H1 (cell line): ENCODE measurements around the gene TMPRSS3. TPM values are rescaled to one million over a fixed set of nuclear protein-coding genes. Genes with fewer than 3 reads are reported as not detected.
A peak's percentile ranks its signal among the peaks of the same experiment; 100 is the strongest.

Source experiments
- CTCF ChIA-PET: fragments of 300-600 bp; sonication (Branson Sonifier 250); formaldehyde crosslinking; loops from one replicate; lab custom pipeline; 2021; ENCODE audit not compliant: partially characterized antibody; lab: Charles Lee
- POLR2A ChIA-PET: fragments of 300-600 bp; sonication (Branson Sonifier 250); formaldehyde crosslinking; loops from one replicate; lab custom pipeline; 2021; ENCODE audit warnings: inconsistent platforms; ENCODE audit not compliant: partially characterized antibody; lab: Charles Lee
- DNase-seq, 2 experiments: peaks; one replicate each; pipeline versions ENCODE4 v3.0.0 to v3.0.0-alpha.2; 2010 to 2022; ENCODE audit warnings: low spot score in 2 of 2, low read depth in 1 of 2, mixed read lengths in 1 of 2
- FAIRE-seq: peaks from 2 replicates; lab custom pipeline; 2011; peaks lifted over from hg19 to GRCh38; lab: Jason Lieb, UNC
- H2AFZ ChIP-seq: 2 replicates; pipeline ENCODE4 v1.8.1; 2012; ENCODE audit warnings: low read length, inconsistent platforms
- H2AK5ac ChIP-seq: 2 replicates; pipeline ENCODE4 v1.6.1; 2013; ENCODE audit warnings: low read depth, low read length
- H2BK120ac ChIP-seq: replicated peaks from 2 replicates; pipeline ENCODE3; 2013; ENCODE audit warnings: low read depth, low read length, inconsistent platforms
- H2BK12ac ChIP-seq: 2 replicates; pipeline ENCODE4 v1.6.1; 2013; ENCODE audit warnings: low read depth, low read length
- H2BK15ac ChIP-seq: 2 replicates; pipeline ENCODE4 v1.6.1; 2013; ENCODE audit warnings: low read length
- H2BK20ac ChIP-seq: 2 replicates; pipeline ENCODE4 v1.6.1; 2013; ENCODE audit warnings: low read length
- H2BK5ac ChIP-seq: 2 replicates; pipeline ENCODE4 v1.6.1; 2013; ENCODE audit warnings: low read depth, low read length
- H3K14ac ChIP-seq: 2 replicates; pipeline ENCODE4 v1.6.1; 2013; ENCODE audit warnings: inconsistent platforms; ENCODE audit not compliant: insufficient read length
- H3K18ac ChIP-seq: 2 replicates; pipeline ENCODE4 v1.6.1; 2013; ENCODE audit warnings: low read length; ENCODE audit errors: extremely low read depth
- H3K23ac ChIP-seq: 2 replicates; pipeline ENCODE4 v1.6.1; 2013; ENCODE audit warnings: inconsistent platforms; ENCODE audit not compliant: insufficient read length
- H3K23me2 ChIP-seq: 2 replicates; pipeline ENCODE4 v1.6.1; 2013; ENCODE audit warnings: low read depth, low read length
- H3K27ac ChIP-seq: 2 replicates; pipeline ENCODE4 v1.6.1; 2011; ENCODE audit warnings: low read depth, low read length, inconsistent platforms
- H3K27me3 ChIP-seq, 4 experiments: replicated peaks in 1 of 4; 1 replicate in 1 of 4; 2 replicates in 3 of 4; pipeline versions ENCODE4 v1.6.1 to v1.8.1; 2011 to 2013; ENCODE audit warnings: low read length in 3 of 4, mild to moderate bottlenecking in 3 of 4, inconsistent platforms in 2 of 4, mixed read lengths in 2 of 4, moderate library complexity in 1 of 4; ENCODE audit not compliant: control insufficient read depth in 3 of 4, insufficient read depth in 3 of 4; ENCODE audit errors: extremely low read depth in 1 of 4
- H3K36me3 ChIP-seq, 4 experiments: 2 replicates each; pipeline versions ENCODE4 v1.6.1 to v1.8.1; 2011 to 2013; ENCODE audit warnings: mild to moderate bottlenecking in 4 of 4, low read length in 3 of 4, moderate library complexity in 2 of 4, control low read depth in 1 of 4, inconsistent platforms in 1 of 4; ENCODE audit not compliant: insufficient read depth in 4 of 4, control insufficient read depth in 2 of 4
- H3K4ac ChIP-seq: replicated peaks from 2 replicates; pipeline ENCODE3; 2013; ENCODE audit warnings: low read length, low read depth, mixed read lengths, inconsistent platforms; ENCODE audit not compliant: insufficient read length
- H3K4me1 ChIP-seq, 4 experiments: replicated peaks in 1 of 4; 1 replicate in 1 of 4; 2 replicates in 3 of 4; pipeline versions ENCODE4 v1.6.1 to v1.8.1; 2011 to 2013; ENCODE audit warnings: low read length in 3 of 4, inconsistent platforms in 2 of 4, mixed read lengths in 1 of 4; ENCODE audit not compliant: insufficient read depth in 4 of 4, control insufficient read depth in 3 of 4
- H3K4me2 ChIP-seq, 2 experiments: 2 replicates each; pipeline versions ENCODE4 v1.6.1 to v1.8.1; 2011 to 2013; ENCODE audit warnings: low read depth in 2 of 2, low read length in 2 of 2, control low read depth in 1 of 2, inconsistent platforms in 1 of 2, mild to moderate bottlenecking in 1 of 2; ENCODE audit not compliant: insufficient read depth in 1 of 2
- H3K4me3 ChIP-seq, 4 experiments: fragments of 200-600, 300-600 bp in 1 of 4; sonication (generic), shearing (Covaris generic), sonication (Bioruptor Twin) in 1 of 4; 2 replicates each; pipeline versions ENCODE4 v1.5.1 to v1.8.1; 2011 to 2016; ENCODE audit warnings: low read length in 4 of 4, low read depth in 3 of 4, control low read depth in 2 of 4, inconsistent platforms in 2 of 4, mild to moderate bottlenecking in 2 of 4, mixed read lengths in 1 of 4, moderate library complexity in 1 of 4; ENCODE audit not compliant: insufficient read depth in 2 of 4; ENCODE audit errors: extremely low read depth in 1 of 4
- H3K56ac ChIP-seq: replicated peaks from 2 replicates; pipeline ENCODE3; 2013; ENCODE audit warnings: low read depth, mild to moderate bottlenecking, mixed read lengths, low read length, inconsistent platforms; ENCODE audit not compliant: insufficient read length
- H3K79me1 ChIP-seq: 2 replicates; pipeline ENCODE4 v1.6.1; 2013; ENCODE audit warnings: low read depth, low read length, control low read depth
- H3K79me2 ChIP-seq, 2 experiments: 2 replicates each; pipeline versions ENCODE4 v1.6.1 to v1.8.1; 2012 to 2013; ENCODE audit warnings: low read length in 2 of 2, mild to moderate bottlenecking in 2 of 2, inconsistent platforms in 1 of 2; ENCODE audit not compliant: insufficient read depth in 2 of 2, control insufficient read depth in 1 of 2
- H3K9ac ChIP-seq, 4 experiments: replicated peaks in 1 of 4; 1 replicate in 1 of 4; 2 replicates in 3 of 4; pipeline versions ENCODE4 v1.6.1 to v1.8.1; 2011 to 2013; ENCODE audit warnings: low read depth in 3 of 4, low read length in 3 of 4, control low read depth in 2 of 4, mild to moderate bottlenecking in 2 of 4, moderate library complexity in 2 of 4, inconsistent platforms in 1 of 4; ENCODE audit errors: extremely low read depth in 1 of 4
- H3K9me3 ChIP-seq, 2 experiments: 2 replicates each; pipeline versions ENCODE4 v1.6.1 to v1.8.1; 2012 to 2013; ENCODE audit warnings: mild to moderate bottlenecking in 2 of 2, moderate library complexity in 2 of 2, control low read depth in 1 of 2, inconsistent platforms in 1 of 2, low read depth in 1 of 2, low read length in 1 of 2, mixed read lengths in 1 of 2; ENCODE audit not compliant: insufficient read depth in 2 of 2
- H4K20me1 ChIP-seq, 2 experiments: replicated peaks in 1 of 2; 2 replicates each; pipeline versions ENCODE3 to v1.8.1; 2011 to 2013; ENCODE audit warnings: inconsistent platforms in 2 of 2, low read length in 2 of 2, mild to moderate bottlenecking in 1 of 2; ENCODE audit not compliant: insufficient read depth in 2 of 2, control insufficient read depth in 1 of 2
- H4K5ac ChIP-seq: 2 replicates; pipeline ENCODE4 v1.6.1; 2013; ENCODE audit warnings: low read length, low read depth, mixed read lengths, inconsistent platforms; ENCODE audit not compliant: insufficient read length
- H4K8ac ChIP-seq: 2 replicates; pipeline ENCODE4 v1.8.0; 2013; ENCODE audit warnings: mild to moderate bottlenecking, moderate library complexity, low read length, inconsistent platforms; ENCODE audit not compliant: insufficient read depth; ENCODE audit errors: extremely low read depth
- H4K91ac ChIP-seq: replicated peaks from 2 replicates; pipeline ENCODE3; 2013; ENCODE audit warnings: low read length, mixed read lengths, inconsistent platforms; ENCODE audit not compliant: insufficient read length
- BRCA1 ChIP-seq: IDR thresholded peaks from 2 replicates; pipeline ENCODE4 v1.6.1; 2012; ENCODE audit warnings: low read depth, low read length, improper control_type of control experiment
- KDM4A ChIP-seq: IDR thresholded peaks from one replicate; pipeline ENCODE4 v1.7.1; 2012; ENCODE audit warnings: low read depth, mild to moderate bottlenecking, moderate library complexity, low read length, inconsistent platforms; ENCODE audit not compliant: severe bottlenecking
- WGBS, 2 experiments: shearing (Covaris generic) in 1 of 2; methylation state at CpG; one replicate each; pipeline versions ENCODE4 v1.1.6 to v1.1.7; 2013 to 2015; ENCODE audit warnings: low lambda C conversion rate in 2 of 2, mixed read lengths in 2 of 2, inconsistent platforms in 1 of 2, low coverage in 1 of 2, missing lambda C conversion rate in 1 of 2; ENCODE audit not compliant: insufficient replicate concordance in 2 of 2, insufficient coverage in 1 of 2, insufficient read length in 1 of 2; ENCODE audit errors: extremely low coverage in 1 of 2, missing lambda C conversion rate in 1 of 2; 5-methylcytosine and 5-hydroxymethylcytosine counted together
- polyA plus RNA-seq, 7 experiments: library from polyadenylated mRNA; depleted of rRNA in 3 of 7; stranded (reverse) in 5 of 7; unstranded in 2 of 7; fragments of >200 nt in 5 of 7; fragments of 200-250 nt in 2 of 7; gene quantifications; 1 replicate in 5 of 7; 2 replicates in 1 of 7; 4 replicates in 1 of 7; pipeline versions ENCODE4 v1.2.1 to v1.2.3, GENCODE V29; 2011 to 2013; ENCODE audit warnings: missing spikeins in 2 of 7, mixed read lengths in 2 of 7
- total RNA-seq: library from RNA; stranded (reverse); fragmentation: NEBNext Ultra II Directional; extraction: Animal tissue kit (Norgen Biotek cat#: 25700); gene quantifications from 2 replicates; pipeline ENCODE4 v1.2.1, GENCODE V29; 2021

Gene TMPRSS3
- total and polyA plus RNA-seq, 2 of the 8 experiments (the other 6 are each of a cell fraction or from before 2014, with no cell fraction given), result 0.38 TPM; not detected in 1

GRCh38 chr21:42349420-42350317 lies 46.2 kb downstream of the TMPRSS3 start:
- Histone ChIP-seq H2BK20ac (no peak overlapping the region), H2BK15ac (no peak overlapping the region), H2AFZ (no peak overlapping the region), H3K18ac (no peak overlapping the region), H2BK5ac (no peak overlapping the region), H2BK120ac (no peak overlapping the region), H3K36me3 (no peaks in the 10 kb centered on the region), H3K14ac (no peak overlapping the region), H3K4me3 (no peak overlapping the region), H3K27ac (no peak overlapping the region), H2AK5ac (no peak overlapping the region), H4K91ac (no peak overlapping the region), H4K20me1 (no peaks in the 10 kb centered on the region), H4K5ac (no peak overlapping the region), H3K23ac (no peak overlapping the region), H4K8ac (no peak overlapping the region), H2BK12ac (no peak overlapping the region), H3K27me3 (no peaks in the 10 kb centered on the region), H3K9me3 (no peaks in the 10 kb centered on the region), H3K56ac (no peak overlapping the region), H3K4ac (no peak overlapping the region), H3K9ac (no peak overlapping the region), H3K23me2 (no peaks in the 10 kb centered on the region), H3K4me2 (no peak overlapping the region), H3K4me1 (no peaks in the 10 kb centered on the region), H3K79me2 (no peaks in the 10 kb centered on the region), H3K79me1 (no peaks in the 10 kb centered on the region)
- ChIA-PET CTCF (interaction anchor here (0.9 to 1.1 kb wide), 2 partner anchors 12 to 91 kb away, joined by 6 to 8 read pairs; no protein-coding TSS in a partner anchor), POLR2A (interaction anchor here (0.7 kb wide), 2 partner anchors 32 to 101 kb away, joined by 3 to 4 read pairs; no protein-coding TSS in a partner anchor)
- no peak for TF ChIP-seq KDM4A
- 0 out of 2 replicates have a peak, but pooled peaks have one; percentile 40 for TF ChIP-seq BRCA1
- 83% methylated on average over 14 of the region's 14 CpGs; no CpG with 5 or more reads in 1 of the 2 experiments for WGBS, 2 experiments
- FAIRE-seq (no peak), DNase-seq (no peak)
